ENCODE measurements around the gene CCDC144A.
"Not testable (repeated sequence)": the region's sequence is repeated elsewhere in the genome, so short reads cannot be mapped to it uniquely, and the experiment has no call there.

CCDC144A gene

DNA sequence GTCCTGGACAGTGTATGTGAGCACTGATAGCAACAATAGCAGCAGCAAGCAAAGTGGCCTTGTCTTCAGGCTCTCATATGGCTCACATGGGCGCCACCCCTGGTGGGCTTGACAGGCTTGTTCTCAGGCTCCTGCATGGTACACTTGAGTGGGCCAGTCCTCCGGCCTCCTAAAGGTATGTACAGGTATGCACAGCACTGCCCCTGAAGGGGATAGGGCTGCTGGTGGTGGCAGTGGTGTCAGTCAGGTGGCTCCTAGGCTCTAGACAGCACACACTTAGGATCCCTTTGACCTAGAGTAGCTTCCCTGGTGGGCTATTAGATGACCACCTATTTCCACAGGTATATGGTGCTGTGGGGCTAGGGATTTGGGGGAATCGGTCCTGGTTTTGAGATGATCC lies 67.5 kb downstream of the CCDC144A start:
- DNase-seq (ENCODE audit: low read depth), result not testable (repeated sequence)

DNA sequence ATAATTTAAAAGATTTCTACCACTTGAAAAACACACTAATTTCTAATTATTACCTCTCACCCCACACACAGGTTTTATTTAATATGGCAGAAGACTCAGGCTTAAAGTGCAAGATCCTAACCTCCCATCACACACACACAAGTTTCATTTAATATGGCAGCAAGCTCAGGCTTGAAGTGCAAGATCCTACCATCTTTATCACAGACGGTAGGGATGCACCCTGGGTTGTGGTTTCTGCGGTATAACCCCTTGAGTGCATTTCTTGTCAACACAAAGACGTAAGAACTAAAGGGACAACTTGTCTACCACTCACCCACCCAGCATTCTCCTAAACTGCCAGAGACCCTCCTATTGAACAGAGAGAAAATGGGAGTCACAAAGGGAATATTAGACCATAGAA lies 68.1 kb downstream of the CCDC144A start:
- DNase-seq (ENCODE audit: low read depth), result not testable (repeated sequence)

DNA sequence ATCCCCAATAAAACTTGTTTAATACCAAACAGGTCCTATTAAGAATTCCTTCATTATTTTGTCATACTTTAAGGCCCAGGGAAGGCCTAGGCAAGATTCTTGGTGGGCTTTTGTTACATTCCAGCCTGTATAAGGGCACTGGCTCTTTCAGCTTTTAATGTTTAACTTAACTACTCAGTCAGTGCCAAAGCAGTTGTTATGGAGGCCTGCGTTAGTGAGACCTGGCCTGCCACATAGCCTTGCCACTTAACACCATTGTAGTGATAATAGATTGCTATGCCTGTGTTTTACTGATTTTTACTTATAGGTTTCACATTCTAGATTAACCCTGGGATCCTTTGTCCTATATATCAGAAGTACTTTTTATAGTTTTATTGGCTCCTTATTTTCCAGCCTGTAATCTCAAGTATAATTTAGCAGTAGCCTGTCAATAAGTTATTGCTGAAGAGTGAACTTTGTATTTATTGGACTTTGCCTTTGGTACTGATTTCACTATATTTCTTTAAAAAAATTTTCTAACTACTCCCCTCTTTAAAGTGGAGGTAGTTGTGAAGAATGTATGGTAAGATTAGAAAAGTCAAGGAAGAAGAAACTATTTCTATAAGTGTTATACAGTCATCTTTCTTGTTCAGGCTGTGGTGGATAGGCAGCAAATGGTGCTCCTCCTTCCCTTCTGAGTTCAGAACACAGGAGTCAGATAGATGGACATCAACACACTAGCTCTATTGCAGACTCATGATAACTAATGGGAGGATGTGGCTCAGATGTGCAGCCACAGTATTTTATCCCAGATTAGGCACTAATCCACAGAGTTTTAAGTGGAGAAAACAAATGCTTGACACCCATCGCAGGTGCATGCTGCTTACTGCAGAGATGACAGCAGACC lies 78.5 kb downstream of the CCDC144A start:
- DNase-seq (ENCODE audit: low read depth), result not testable (repeated sequence)

DNA sequence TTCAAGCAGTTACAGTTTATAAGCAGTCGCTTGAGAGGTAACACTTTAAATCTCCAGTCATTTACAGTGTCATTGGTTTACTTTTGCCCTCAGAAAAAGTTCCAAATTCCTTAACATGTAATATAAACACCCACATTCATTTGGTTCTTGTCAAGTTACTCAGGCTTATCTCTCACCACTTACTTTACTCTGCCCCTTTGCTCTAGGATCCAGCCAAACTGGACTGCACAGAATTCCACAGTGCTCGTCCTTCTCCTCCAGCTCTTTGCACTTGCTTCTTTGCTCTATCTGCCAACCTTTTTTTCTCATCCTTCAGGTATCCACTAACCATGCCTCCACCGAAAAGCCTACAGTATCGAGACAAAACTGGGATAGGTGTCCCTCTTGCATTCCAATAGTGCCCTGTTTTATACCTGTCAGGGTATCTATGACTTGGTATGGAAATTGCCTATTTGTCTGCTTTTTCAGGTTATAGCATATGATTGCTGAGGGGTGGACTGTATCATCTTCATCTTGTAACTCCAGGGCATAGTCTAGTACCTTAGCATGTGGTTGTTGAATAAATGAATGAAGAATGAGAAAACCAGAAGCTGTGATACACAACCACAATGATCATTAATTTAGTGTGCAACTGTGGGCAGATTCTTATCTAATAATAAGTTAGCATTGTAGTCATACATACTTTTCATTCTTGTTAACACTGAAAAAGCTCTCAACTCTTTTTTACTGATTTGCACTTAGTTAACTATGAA lies 82.5 kb downstream of the CCDC144A start:
- not testable (repeated sequence) for DNase-seq (ENCODE audit: low read depth)

DNA sequence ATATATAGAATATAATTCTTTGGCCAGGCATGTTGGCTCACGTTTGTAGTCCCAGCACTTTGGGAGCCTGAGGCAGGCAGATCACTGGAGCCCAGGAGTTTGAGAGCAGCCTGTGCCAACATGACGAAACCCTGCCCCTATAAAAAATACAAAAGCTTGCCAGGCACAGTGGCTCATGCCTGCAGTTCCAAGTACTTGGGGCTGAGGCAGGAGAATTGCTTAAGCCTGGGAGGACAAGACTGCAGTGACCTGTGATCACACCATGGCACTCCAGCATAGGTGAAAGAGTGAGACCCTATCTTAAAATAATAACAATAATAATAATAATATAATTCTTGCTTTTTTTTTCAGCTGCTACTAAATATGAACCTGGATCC lies 83.1 kb downstream of the CCDC144A start:
- DNase-seq (ENCODE audit: low read depth), result not testable (repeated sequence)

DNA sequence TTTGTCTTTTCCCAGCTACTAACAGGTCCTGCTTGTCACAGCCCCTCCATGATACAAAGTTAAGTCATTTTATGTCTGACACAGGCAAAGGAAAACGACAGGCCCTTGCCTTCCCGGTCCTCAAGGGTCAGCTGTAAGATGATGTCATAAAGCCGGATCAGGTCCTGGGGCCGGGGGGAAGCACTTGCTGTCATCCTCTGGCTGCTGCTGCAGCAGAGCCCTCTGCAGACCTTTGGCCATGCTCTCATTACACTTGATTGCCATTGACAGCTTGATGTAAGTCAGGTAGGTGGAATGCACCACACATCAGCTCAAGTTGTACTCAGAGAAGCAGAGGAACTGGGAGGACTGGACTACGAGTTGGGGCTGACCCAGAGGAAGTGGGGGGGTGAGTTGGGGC lies 97.8 kb downstream of the CCDC144A start:
- not testable (repeated sequence) for DNase-seq (ENCODE audit: low read depth)

DNA sequence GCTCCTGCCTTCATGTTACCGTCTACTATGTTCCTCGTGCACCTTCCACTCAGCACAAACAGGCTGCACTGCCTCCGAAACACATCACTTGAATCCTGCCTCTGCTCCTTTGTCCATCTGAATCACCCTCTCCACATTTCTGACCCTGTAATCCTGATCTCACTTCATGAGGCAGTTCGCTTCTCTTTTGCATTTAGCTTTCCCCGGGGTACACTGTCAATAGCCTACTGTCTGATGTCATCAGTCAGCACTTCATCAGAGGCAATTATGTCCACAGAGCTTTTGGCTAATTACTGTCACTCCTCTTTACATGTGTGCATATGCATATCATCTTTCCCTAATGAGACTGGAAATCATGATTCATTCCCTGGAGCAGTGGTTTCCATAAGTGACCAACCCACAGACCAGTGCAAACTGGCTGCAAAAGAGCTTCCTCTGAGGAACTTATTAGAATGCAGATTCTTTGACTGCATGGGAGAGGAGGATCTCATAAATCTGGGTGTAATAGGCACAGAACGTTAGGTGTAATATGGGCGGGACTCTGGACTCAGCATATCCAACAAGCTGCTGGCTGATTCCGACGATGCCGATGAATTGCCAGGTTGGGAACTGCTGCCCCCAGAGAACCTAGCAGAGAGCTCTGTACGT lies 99.0 kb downstream of the CCDC144A start:
- not testable (repeated sequence) for DNase-seq (ENCODE audit: low read depth)

DNA sequence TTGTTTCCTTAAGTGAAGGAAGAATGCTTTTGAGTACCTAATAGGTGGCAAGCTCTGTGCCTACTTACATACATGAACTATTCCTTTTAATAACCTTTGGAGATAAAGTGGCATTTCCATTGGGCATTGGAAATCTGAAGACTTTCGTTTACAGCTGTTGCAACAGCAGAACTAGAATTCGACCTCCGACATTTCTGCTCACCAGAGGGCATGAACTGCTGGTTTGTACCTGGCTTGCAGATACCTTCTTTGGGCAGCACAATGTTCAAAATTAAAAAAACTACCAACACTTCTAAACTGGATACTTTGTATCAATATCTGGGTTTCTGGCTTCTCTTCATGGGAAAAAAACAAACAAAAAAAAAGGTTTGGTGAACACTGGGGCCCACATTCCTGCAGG lies 99.6 kb downstream of the CCDC144A start:
- DNase-seq (ENCODE audit: low read depth), result not testable (repeated sequence)

DNA sequence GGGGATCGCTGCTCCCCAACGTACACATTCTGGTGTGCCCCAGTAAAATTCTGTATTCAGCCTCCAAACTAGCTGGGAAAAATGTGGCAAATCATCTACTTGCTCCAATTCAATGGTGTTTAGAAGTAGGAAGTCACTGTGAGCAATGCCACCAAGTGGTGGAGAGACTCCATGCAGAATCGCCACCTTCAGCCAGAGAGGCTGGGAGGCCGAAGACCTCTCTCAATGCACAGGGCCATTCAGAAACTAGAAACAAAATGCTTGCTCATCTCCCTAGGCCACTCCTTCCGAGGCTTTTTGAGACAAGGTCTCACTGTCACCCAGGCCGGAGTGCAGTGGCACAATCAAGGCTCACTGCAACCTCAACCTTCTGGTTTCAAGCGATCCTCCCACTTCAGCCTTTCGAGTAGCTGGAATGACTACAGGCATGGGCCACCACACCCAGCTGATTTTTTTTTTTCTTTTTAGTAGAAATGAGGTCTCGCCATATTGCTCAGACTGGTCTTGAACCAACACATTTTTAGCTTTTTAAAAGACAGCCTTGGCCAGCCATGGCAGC lies 100.4 kb downstream of the CCDC144A start:
- not testable (repeated sequence) for DNase-seq (ENCODE audit: low read depth)

DNA sequence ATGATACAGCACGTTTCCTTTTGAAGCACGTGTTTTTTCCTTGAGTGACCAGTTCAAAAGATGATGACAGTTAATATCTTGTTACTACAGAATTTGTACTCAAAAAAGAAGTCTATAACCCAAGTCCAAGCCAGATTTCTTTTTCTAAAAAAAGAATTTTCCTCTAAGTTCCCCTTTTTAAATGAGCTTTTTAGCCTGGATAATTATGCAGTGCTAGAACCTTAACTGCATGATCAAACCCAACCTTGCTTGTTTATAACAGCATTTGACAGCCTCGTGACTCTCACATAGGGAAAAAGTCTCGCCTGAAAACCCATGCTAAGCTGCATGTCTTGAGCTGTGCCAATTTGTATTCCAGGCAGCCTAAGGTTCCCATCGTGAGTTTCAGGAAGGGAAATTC lies 104.2 kb downstream of the CCDC144A start:
- not testable (repeated sequence) for DNase-seq (ENCODE audit: low read depth)

DNA sequence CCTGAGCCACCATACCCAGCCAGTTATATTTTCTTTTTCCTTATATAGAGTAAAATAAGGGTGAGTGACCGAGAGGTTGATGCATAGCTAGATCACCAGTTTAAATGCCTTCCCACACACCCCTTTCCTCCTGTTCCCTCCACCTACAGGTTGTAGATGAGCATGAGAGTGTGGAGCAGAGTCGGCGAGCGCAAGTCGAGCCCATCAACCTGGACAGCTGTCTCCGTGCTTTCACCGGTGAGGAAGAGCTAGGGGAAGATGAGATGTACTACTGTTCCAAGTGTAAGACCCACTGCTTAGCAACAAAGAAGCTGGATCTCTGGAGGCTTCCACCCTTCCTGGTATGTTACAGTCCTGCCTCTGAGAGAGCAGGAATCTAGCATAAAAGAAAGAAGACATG lies 105.9 kb downstream of the CCDC144A start:
- DNase-seq (ENCODE audit: low read depth), result not testable (repeated sequence)

DNA sequence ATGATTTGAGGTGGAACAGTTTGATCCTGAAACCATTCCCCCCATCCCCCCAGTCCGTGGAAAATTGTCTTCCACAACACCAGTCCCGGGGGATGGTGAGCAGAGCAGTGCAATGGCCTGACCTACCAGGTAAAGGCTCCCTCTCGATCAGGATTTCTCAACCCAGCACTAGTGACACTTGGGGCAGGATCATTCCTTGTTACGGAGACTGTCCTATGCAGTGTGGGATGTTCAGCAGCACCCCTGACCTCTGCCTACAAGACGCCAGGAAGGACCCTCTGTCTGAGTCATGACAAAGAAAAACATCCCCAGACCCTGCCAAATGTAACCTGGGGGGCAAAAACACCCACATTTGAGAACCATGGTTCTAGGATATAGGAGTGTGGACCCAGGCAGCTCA lies 114.8 kb downstream of the CCDC144A start:
- not testable (repeated sequence) for DNase-seq (ENCODE audit: low read depth)

DNA sequence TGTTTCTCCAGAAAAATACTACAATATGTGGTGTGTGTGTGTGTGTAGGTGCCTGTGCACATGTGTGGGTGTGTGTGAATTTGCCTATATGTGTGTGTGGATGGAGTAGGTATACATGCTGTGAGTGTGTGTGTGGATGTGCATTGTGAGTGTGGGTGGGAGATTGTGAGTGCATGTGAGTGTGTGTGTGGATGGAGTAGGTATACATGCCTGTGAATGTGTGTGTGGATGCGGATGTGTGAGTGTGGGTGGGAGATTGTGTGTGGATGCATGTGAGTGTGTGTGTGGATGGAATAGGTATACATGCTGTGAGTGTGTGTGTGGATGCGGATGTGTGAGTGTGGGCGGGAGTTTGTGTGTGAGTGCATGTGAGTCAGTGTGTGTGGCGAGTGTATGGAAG lies 116.6 kb downstream of the CCDC144A start:
- DNase-seq (ENCODE audit: low read depth), result not testable (repeated sequence)

DNA sequence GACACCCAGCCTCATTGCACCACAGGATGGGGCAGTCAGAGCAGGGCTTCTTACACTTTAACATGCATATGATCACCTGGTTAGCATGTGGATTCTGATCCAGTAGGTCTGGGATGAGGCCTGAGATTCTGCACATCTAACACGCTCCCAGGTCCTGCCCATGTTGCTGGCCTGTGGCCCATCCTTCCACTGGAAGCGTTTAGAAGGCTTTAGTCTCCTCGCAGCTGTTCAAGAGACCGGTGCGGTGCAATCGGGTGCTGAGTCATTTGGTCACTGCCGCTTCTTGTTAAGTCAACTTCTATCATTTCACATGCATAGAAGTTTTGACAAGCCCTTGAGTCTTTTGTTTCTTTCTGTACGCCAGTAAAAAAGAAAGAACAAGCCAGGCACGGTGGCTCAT lies 117.6 kb downstream of the CCDC144A start:
- not testable (repeated sequence) for DNase-seq (ENCODE audit: low read depth)

DNA sequence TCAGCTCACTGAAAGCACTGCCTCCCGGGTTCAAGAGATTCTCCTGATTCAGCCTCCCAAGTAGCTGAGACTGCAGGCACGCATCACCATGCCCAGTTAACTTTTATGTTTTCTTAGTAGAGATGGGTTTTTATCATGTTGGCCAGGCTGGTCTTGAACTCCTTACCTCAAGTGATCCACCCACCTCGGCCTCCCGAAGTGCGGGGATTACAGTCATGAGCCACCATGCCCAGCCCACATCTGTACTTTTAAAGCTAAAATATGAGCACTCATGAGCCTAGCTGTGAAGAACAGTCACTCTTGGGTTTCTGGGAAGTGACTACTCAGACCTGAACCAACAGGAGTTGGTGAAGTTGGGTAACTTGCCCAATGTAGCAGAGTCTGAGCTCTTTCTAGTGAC lies 120.2 kb downstream of the CCDC144A start:
- DNase-seq (ENCODE audit: low read depth), result not testable (repeated sequence)

DNA sequence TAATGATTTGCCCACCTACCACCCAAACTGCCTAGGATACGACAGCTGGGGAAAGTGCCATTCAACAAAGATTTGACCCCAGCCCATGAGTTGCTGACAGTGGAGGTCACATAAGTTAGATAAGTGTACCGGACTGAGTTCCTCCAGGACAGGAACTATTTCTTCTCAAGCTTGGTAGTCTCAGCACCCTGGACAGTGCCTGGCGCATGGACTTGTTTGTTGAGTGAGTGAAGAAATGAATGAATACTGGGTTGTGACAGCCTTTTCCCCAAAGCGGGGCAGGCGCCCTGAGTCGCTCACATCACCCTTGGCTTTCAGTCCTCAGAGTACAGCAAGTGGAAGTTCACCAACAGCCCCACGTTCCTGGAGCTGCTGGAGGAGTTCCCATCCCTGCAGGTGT lies 122.1 kb downstream of the CCDC144A start:
- not testable (repeated sequence) for DNase-seq (ENCODE audit: low read depth)

DNA sequence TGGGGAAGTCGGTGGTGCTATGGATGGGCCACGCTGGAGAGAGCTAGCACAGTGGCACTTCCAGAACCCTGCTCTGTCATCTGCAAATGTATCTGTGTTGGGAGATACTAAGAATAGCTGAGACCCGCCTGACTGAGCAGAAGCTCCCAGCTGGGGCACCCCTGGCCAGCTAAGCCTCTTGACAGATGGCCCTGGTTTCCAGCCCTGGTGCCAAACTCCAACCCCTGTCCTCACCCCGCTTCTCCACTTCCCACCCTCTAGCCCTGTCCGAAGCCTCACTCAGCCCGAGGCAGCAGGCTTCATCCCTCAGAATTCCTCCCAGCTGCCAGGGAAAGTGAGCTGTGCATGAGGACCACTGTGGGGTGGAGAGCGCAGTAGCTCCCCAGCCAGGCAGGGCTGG lies 124.4 kb downstream of the CCDC144A start:
- DNase-seq (ENCODE audit: low read depth), result no peak

DNA sequence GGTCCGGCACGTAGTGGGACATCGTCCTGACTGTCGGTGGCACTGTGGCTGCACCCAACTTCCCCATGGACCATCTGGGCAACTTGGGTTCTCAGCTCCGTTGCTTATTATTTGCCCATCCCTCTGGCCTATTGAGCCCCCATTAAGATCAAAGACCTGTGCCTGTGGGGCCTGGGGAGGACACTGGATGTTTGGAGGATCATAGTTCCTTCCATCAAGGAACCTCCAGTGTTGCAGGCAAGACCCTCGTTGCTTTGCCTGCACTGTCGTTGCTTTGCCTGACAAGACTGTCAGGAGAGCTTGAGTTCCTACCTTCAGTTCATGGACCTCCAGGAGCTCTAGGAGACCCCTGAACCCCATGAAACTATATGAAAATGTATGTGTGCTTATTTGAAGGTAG lies 127.2 kb downstream of the CCDC144A start:
- no peak for DNase-seq (ENCODE audit: low read depth)

DNA sequence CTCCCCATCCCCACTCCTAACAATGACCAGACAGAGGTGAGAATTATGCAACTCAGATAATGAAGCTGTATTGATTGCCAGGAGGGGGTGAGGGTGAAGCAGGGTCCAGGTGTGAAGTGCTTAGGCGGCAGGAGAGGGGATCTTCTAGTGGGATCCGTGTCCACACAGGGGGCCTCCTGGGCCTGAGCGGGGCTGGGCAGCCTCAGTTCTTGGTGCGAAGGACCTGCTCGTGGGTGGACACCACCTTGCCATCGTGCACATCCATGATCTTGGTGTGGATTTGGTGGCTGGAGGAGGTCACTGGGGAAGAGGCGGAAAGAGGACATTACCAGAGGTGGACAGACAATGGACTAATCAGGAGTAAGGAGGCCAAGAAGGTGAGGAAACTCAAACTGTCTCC lies 127.9 kb downstream of the CCDC144A start:
- DNase-seq (ENCODE audit: low read depth), result not testable (repeated sequence)

DNA sequence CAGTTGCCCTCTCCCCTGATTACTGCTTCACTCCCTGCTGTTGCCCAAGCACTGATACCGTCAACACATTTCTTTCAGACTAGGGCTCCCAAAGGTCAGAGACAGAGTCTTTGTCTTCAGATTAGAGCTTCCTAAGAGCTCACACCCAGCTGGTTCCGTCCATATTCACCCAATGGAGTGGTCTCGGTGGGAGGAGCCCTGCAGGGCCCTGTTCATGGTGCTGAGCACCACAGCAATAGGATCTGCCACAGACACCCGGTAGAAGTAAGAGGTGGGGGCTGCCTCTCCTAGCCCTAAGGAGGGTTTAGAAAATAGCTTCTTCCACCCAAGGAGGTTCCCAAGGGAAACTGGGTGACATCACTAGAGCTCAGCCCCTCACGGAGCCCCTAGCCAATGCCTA lies 128.3 kb downstream of the CCDC144A start:
- no peak for DNase-seq (ENCODE audit: low read depth)

DNA sequence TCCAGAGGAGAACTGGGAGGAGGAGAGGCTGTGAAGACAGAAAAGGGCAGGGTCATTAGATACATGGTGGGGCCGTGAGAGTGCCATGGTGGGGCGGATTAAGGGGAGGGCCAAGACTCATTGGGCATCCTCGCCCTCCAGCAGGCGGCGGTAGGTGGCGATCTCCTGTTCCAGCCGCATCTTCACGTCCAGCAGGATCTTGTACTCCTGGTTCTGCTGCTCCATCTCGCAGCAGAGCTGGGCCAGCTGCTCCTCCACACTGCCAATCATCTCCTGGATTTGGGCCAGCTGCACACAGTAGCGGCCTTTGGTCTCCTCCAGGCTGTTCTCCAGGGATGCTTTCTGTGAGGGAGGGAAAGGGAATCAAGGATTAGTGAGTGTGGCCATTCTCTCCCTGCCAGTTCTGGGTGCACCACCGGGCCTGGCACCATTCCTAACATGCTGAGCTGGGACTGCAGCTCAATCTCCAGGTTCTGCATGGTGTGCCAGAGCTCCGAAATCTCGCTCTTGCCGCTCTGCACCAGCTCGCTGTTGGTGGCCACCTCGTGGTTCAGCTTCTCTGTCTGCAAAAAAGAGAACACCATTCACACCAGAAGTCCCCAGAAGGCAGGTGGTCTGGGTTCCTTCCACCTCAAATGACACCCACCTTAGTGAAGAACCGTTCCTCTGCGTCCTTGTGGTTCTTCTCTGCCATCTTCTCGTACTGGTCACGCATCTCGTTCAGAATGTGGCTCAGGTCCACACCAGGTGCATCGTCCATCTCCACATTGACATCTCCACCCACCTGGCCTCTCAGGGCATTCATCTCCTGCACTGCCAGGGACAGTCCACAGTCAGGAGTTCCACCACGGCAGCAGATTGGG lies 129.0 kb downstream of the CCDC144A start:
- DNase-seq (ENCODE audit: low read depth), result no peak
